Activated T-helper 2 cell treated with anti-CD3 and anti-CD28 coated beads, Interferon-gamma antibody, Interleukin-2, Interleukin-4, amounts not matched to agents 10 μg/mL and 5 μg/mL and 100 μg/mL, durations not matched to agents 14 hours and 24 hours and 36 hours (primary cell): ENCODE data around the gene DKK3. TPM values are rescaled to one million over a fixed set of nuclear protein-coding genes. Genes with fewer than 3 reads are reported as not detected.
A peak's percentile ranks its signal among the peaks of the same experiment; 100 is the strongest.

Source experiments
- DNase-seq: peaks from one replicate; pipeline ENCODE4 v3.0.0; 2021; ENCODE audit warnings: low spot score
- H3K27ac Mint-ChIP-seq: one replicate; pipeline ENCODE4 v1.8.0; 2021; ENCODE audit warnings: mixed read lengths
- H3K27me3 Mint-ChIP-seq: one replicate; pipeline ENCODE4 v1.8.0; 2021; ENCODE audit warnings: low read depth, mixed read lengths
- H3K36me3 Mint-ChIP-seq: one replicate; pipeline ENCODE4 v1.8.0; 2021; ENCODE audit warnings: low read depth, mixed read lengths
- H3K4me1 Mint-ChIP-seq: one replicate; pipeline ENCODE4 v1.8.0; 2021; ENCODE audit warnings: low read depth, mixed read lengths
- H3K4me3 Mint-ChIP-seq: one replicate; pipeline ENCODE4 v1.8.0; 2021; ENCODE audit warnings: low read depth, mild to moderate bottlenecking, moderate library complexity, mixed read lengths
- H3K9me3 Mint-ChIP-seq: one replicate; pipeline ENCODE4 v1.8.0; 2021; ENCODE audit warnings: mixed read lengths
- intact Hi-C: fragments of 100-400 bp; cut with micrococcal nuclease; formaldehyde crosslinking; loops from one replicate; pipeline ENCODE4 v1.15.1; 2023
- total RNA-seq: library from RNA; stranded (reverse); gene quantifications from 2 replicates; pipeline ENCODE4 v1.2.3, GENCODE V29; 2022

DKK3 gene
- total RNA-seq, 1 donor from 2014 or later: not detected

DNA sequence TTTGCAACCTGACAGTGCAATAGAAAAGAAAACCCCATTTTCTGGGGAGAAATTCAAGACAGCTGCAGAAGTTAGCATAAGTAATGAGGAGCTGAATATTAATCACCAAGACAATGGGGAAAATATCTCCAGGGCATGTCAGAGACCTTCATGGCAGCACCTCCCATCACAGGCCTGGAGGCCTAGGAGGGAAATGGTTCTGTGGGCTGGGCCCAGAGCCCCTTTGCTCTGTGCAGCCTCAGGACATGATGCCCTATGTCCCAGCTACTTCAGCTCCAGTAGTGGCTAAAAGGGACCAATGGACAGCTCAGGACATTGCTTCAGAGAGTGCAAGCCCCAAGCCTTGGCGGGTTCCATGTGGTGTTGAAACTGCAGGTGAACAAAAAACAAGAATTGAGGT lies 14.6 kb upstream of the DKK3 start:
- intact Hi-C loops: no loop called here
- H3K9me3 Mint-ChIP-seq: peaks cover 11% of the 10 kb centered on the region
- no peak overlapping the region for H3K4me3 Mint-ChIP-seq
- peaks cover 30% of the 10 kb centered on the region for H3K27me3 Mint-ChIP-seq
- no peaks in the 10 kb centered on the region for H3K36me3 Mint-ChIP-seq
- DNase-seq: no peak
- no peak overlapping the region for H3K27ac Mint-ChIP-seq
- H3K4me1 Mint-ChIP-seq: peaks cover 3% of the 10 kb centered on the region

DNA sequence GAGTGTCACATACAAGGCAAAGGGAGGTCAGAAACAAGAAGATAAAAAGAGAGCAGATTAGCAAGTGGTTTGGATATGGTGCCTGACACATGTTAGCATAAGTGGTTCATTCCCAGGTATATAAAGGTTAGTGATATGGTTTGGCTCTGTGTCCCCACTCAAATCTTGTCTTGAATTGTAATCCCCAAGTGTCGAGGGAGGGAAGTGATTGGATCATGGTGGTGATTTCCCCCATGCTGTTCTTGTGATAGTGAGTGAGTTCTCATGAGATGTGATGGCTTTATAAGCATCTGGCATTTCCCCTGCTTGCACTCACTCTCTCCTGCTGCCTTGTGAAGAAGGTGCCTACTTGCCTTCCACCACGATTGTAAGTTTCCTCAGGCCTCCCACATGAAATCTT lies 12.1 kb upstream of the DKK3 start:
- no peak overlapping the region for H3K4me3 Mint-ChIP-seq
- H3K36me3 Mint-ChIP-seq: no peaks in the 10 kb centered on the region
- intact Hi-C loops: no loop called here
- H3K27me3 Mint-ChIP-seq: peaks cover 43% of the 10 kb centered on the region
- peaks cover 11% of the 10 kb centered on the region for H3K9me3 Mint-ChIP-seq
- H3K4me1 Mint-ChIP-seq: no peaks in the 10 kb centered on the region
- no peak for DNase-seq
- H3K27ac Mint-ChIP-seq: no peak overlapping the region

DNA sequence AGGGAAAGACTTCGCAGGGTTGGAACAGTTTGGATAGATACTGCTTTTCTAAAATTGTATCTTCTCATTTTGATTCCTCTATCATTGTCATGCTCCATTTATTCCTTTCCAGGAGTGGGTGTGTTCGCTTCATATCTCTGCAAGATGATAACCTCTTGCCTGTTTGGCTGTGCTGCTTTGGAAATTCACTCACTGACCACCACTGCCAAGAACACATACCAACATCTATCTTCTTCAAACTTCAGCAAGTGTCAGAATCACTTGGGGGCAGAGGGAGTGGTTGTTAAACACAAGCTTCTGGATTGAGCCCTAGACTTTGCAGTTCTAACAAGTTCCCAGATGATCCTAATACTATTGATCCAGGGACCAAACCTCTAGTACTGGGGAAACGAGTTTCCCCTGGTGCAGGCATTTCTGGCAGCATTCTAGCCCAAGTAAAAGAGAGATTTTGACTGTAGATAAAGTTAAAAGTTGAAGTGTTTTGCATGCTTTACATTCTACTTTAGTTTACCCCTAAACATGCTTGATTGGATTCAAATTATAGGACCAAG lies 11.5 kb upstream of the DKK3 start:
- Mint-ChIP-seq H3K36me3 (no peaks in the 10 kb centered on the region), H3K9me3 (peaks cover 11% of the 10 kb centered on the region), H3K4me1 (no peaks in the 10 kb centered on the region), H3K27ac (no peak overlapping the region), H3K4me3 (no peak overlapping the region), H3K27me3 (peaks cover 46% of the 10 kb centered on the region)
- intact Hi-C loops: no loop called here
- no peak for DNase-seq

DNA sequence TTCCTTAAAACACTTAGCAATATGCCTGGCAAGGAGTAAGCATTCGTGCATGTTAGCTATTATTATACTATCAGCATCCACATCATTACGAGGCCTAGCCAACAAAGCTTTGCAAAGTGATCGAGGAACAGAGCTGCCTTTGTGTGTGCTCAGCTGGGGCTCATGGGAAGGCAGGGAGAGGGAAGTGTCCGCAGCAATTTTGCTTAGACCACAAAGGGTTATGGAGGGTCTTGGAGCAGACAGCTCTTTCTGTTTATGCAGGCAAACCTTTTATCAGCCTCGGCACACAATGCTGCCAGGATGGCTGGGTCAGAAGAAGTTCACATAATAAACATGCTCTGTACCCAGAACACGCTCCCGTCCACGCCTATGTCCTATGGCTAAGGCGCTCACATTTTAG lies 10.9 kb upstream of the DKK3 start:
- H3K27ac Mint-ChIP-seq: no peak overlapping the region
- intact Hi-C loops: no loop called here
- no peak for DNase-seq
- H3K27me3 Mint-ChIP-seq: peaks cover 48% of the 10 kb centered on the region
- H3K9me3 Mint-ChIP-seq: peaks cover 6% of the 10 kb centered on the region
- H3K4me1 Mint-ChIP-seq: no peaks in the 10 kb centered on the region
- H3K36me3 Mint-ChIP-seq: no peaks in the 10 kb centered on the region
- no peak overlapping the region for H3K4me3 Mint-ChIP-seq

DNA sequence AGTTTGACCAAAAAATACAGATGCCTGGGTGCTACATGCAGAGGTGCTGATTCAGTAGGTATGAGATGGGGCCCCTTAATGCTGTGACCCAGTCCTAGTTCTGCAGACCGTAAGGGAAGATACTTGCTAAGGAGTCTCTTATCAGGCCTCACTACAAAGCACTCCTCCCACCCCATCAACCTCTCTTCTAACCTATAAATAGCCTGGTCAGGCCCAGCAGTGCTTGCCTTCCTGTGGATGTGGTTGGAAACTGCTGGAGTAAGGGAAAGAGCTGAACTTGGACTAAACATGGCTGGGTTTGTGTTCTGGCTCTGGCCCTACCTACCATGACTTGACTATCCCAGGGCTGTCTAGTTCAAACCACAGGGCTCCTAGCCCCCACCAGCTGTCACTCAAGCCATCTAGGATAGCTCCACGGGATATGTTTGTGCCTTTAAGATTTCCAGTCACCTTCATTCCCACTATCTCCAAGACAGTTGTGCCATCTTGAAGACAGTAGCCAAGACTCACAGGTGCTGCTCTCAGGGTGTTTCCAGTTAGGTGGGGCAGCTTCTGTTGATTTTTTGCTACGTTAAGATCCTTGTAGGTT lies 9.5 kb upstream of the DKK3 start:
- Mint-ChIP-seq H3K36me3 (no peaks in the 10 kb centered on the region), H3K27me3 (peaks cover 54% of the 10 kb centered on the region), H3K4me1 (no peaks in the 10 kb centered on the region), H3K4me3 (no peak overlapping the region), H3K27ac (no peak overlapping the region), H3K9me3 (no peaks in the 10 kb centered on the region)
- intact Hi-C loops: no loop called here
- DNase-seq: no peak

DNA sequence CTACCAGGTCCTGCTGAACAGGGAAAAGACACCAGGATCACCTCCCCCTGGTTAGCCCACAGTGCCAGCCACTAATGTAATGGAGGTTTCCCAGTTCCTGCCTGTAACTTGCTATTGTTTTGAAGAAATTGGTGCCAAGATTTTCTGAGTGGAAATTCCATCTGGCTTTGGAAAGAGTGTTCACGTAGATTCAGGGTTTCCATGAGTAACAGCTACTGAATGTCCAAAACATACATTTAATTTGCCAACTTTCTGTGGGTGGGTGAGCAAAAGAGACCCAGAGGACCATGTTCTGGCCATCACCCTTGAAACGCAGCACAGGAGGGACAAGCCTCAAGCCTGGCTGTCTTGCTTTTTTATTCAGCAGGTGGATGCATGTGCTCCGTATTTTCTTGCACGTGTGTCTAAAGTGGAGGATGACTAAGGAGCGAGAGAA lies 8.8 kb upstream of the DKK3 start:
- H3K27ac Mint-ChIP-seq: no peak overlapping the region
- H3K4me1 Mint-ChIP-seq: no peaks in the 10 kb centered on the region
- peaks cover 54% of the 10 kb centered on the region for H3K27me3 Mint-ChIP-seq
- H3K9me3 Mint-ChIP-seq: no peaks in the 10 kb centered on the region
- intact Hi-C loops: no loop called here
- no peak overlapping the region for H3K4me3 Mint-ChIP-seq
- H3K36me3 Mint-ChIP-seq: no peaks in the 10 kb centered on the region
- DNase-seq: no peak

DNA sequence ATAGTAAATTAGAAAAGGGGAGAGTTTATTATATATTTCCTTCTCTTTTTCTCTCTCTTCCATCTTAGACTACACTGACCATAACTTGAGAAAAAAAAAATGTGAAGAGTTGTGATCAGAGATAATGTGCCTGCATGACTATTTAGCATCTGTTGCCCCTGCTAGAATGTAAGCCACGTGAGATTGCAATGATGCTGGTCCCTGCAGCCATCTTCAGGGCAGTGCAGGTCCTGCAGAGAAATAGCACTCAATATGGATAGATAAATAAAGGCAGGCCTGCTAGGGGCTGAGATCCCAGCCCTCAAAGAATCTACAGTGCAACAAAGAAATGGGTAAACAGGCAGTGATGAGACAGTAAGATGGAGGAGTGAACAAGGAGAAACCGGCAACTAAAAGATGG lies 7.8 kb upstream of the DKK3 start:
- Mint-ChIP-seq H3K27me3 (peaks cover 58% of the 10 kb centered on the region), H3K27ac (no peak overlapping the region), H3K9me3 (no peaks in the 10 kb centered on the region), H3K4me1 (no peaks in the 10 kb centered on the region), H3K4me3 (no peak overlapping the region), H3K36me3 (no peaks in the 10 kb centered on the region)
- DNase-seq: no peak
- intact Hi-C loops: no loop called here

DNA sequence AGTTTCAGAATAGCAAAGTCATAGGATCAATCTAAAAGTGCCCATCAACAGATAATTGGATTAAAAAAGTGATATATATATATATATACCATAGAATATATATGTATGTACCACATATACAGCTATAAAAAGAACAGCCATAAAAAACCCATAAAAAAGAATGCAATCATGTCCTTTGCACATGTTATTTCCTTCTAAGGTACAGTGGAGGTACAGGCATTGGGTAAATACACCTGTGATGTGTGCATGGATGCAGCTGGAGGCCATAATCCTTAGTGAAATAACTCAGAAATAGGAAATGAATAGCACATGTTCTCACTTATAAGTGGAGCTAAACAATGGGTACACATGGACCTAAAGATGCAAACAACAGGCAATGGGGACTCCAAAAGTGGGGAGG lies 7.1 kb upstream of the DKK3 start:
- Mint-ChIP-seq H3K27ac (no peak overlapping the region), H3K4me3 (no peak overlapping the region), H3K36me3 (no peaks in the 10 kb centered on the region), H3K9me3 (no peaks in the 10 kb centered on the region), H3K27me3 (peaks cover 64% of the 10 kb centered on the region), H3K4me1 (no peaks in the 10 kb centered on the region)
- intact Hi-C loops: no loop called here
- DNase-seq: no peak

DNA sequence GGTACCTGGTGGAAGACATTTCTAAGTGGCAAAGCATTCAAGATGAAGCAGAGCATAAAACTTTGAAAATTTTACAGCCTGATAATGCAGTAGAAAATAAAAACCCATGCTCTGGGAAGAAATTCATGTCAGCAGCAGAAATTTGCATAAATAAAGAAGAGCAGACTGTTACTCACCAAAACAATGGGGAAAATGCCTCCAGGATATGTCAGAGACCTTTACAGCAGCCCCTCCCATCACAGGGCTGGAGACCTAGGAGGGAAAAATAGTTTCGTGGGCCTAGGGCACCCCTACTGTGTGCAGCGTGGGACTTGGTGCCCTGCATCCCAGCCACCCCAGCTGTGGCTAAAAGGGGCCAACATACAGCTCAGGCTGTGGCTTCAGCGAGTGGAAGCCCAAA lies 5.4 kb upstream of the DKK3 start:
- intact Hi-C loops: no loop called here
- Mint-ChIP-seq H3K4me3 (no peak overlapping the region), H3K36me3 (no peaks in the 10 kb centered on the region), H3K27me3 (peaks cover 66% of the 10 kb centered on the region), H3K27ac (no peak overlapping the region), H3K4me1 (peaks cover 4% of the 10 kb centered on the region), H3K9me3 (no peaks in the 10 kb centered on the region)
- no peak for DNase-seq

DNA sequence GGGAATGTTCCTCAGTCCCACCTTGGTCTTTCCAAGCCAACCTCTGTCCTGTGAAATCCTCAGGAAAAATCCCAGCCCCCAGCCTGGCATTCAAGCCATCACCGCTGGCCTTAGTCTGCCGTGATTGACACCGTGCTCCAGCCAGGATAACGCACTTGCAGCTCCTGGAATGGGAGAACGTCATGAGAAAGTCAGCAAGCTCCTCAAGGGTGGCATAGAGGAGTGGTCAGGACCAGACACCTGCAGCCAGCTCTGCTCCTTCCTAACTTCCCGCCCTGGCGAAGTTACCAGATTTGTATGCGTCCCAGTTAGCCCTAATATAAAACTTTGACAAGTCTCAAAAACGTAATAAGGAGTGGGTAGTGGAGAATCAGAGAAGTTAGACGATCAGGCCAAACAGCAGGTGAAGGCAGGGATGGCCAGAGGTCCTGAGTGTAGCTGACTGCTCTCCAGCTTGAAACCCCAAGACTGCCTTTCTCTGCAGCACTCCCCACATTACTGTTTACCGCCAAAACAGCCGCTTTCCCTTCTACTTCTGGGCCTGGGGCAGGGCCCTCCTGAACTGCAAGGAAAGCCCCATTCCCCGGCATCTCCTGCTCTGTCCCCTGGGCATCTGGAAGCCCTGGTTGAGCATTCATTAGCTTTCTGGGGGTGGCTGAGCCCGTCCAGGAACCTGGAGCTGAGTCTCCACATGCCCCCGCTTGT lies 1.3 kb upstream of the DKK3 start:
- DNase-seq: no peak
- Mint-ChIP-seq H3K9me3 (no peaks in the 10 kb centered on the region), H3K27ac (no peak overlapping the region), H3K27me3 (peaks cover 78% of the 10 kb centered on the region), H3K4me3 (peak overlapping the region; percentile 43), H3K36me3 (no peaks in the 10 kb centered on the region), H3K4me1 (peaks cover 5% of the 10 kb centered on the region)
- intact Hi-C loops: no loop called here

DNA sequence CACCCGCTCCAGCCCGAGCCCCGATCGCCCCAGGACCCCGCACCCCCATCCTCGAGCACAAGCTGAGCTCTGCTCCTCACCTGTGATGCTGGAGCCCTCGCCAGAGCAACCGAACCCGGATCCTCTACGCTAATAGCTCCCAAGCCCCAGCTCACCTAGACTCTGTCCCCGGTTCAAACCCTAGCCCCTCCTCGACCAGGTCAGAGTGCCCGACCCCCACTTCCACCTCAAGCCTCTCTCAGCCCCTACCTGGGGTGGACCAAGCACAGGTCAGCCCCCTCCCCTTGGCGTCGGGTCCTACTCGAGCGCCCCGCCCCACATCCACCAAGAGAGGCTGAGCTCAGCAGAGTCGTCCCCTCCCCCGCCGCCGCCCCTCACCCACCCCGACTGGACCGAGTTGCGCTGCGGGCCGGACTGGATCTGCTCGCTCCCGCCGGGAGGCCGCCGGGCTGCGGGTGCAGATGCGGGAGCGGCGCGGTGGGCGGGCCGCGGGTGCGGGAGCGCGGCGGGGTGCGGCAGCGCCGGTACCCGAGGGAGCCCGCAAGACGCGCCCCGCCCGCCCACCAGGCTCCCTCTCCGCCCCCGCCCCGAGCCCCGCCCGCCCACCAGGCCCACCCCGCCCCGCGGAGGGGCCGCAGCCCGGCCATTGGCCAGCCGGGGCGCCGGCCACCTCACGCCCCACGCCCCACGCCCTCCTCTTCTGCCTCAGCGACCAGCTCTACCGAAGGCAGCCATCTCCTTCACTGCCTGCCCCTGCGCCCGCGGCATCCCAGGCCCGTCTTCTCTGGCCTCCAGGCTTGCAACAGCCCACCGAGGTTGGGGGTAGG lies 577 bp upstream of the DKK3 start:
- H3K27me3 Mint-ChIP-seq: peaks cover 80% of the 10 kb centered on the region
- intact Hi-C loops: no loop called here
- peak overlapping the region; percentile 48 for H3K4me3 Mint-ChIP-seq
- no peak for DNase-seq
- H3K9me3 Mint-ChIP-seq: no peaks in the 10 kb centered on the region
- H3K4me1 Mint-ChIP-seq: peaks cover 5% of the 10 kb centered on the region
- no peaks in the 10 kb centered on the region for H3K36me3 Mint-ChIP-seq
- H3K27ac Mint-ChIP-seq: no peak overlapping the region

DNA sequence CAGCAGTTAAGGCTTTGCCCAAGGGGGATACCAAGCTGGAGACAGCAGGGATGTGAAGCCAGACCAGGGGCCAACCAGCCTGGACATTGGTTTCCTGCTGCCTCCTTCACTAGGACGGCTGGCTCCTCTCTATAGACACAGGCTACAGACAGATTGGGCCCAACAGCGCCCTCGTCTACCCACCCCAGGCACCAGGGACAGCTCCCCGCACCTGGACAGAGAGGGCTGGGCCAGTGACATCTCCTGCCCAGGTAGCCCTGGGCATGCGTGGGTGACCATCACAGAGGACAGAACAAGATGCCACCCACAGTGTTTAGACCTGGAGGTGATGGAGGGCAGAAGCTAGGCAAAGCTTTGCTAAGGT lies 1.2 kb downstream of the DKK3 start:
- intact Hi-C loops: no loop called here

More for the DNA sequence above, 1.2 kb downstream of the DKK3 start:
- H3K9me3 Mint-ChIP-seq: no peaks in the 10 kb centered on the region
- peaks cover 5% of the 10 kb centered on the region for H3K4me1 Mint-ChIP-seq
- H3K27me3 Mint-ChIP-seq: peaks cover 76% of the 10 kb centered on the region
- H3K27ac Mint-ChIP-seq: no peak overlapping the region
- H3K36me3 Mint-ChIP-seq: no peaks in the 10 kb centered on the region
- H3K4me3 Mint-ChIP-seq: no peak overlapping the region
- DNase-seq: no peak
